T-helper 1 cell (primary cell): Measurements from ENCODE around the gene ANO1.

Source experiments
- DNase-seq, 5 donors: peaks; one replicate each; pipeline ENCODE4 v3.0.0-alpha.2; 2012 to 2020

Gene ANO1

DNA sequence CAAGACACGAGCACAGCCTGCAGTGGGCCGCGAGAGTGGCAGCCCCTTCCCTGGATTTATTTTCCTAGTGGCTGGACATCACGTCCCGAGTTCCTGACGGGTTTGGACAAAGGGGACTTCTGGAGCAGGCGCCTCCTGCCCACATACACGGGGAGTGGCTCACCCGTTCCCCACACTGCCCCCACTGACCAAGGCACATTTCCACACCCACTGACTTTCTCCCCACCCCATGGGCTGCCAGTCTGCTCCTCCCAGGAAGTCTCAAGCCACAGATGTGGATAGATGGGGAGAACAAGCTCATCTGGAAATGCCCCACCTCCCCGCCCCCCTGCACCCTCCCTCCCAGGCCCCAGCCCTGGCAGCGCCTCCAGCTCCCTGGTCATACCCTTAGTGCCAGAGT, 91.0 kb downstream of the ANO1 start:
- no peak for DNase-seq

DNA sequence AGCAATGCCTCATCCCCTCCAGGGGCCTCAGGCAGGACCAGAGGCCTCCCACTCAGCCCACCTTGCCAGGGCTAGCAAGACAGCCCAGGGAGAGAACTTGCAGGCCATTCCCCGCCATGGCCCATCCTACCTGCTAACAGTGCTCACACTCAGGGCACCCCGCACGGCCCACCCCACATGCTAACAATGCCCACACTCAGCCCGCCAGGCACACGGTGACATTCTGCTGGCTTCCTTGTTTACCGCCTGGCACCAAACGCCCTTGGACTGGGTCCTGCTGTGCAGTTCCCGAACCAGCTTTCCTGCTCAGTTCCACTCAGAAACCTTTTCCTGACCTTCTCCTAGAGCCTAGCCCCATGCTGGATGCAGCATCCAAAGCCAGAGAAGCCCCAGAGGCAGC, 91.5 kb downstream of the ANO1 start:
- no peak for DNase-seq

DNA sequence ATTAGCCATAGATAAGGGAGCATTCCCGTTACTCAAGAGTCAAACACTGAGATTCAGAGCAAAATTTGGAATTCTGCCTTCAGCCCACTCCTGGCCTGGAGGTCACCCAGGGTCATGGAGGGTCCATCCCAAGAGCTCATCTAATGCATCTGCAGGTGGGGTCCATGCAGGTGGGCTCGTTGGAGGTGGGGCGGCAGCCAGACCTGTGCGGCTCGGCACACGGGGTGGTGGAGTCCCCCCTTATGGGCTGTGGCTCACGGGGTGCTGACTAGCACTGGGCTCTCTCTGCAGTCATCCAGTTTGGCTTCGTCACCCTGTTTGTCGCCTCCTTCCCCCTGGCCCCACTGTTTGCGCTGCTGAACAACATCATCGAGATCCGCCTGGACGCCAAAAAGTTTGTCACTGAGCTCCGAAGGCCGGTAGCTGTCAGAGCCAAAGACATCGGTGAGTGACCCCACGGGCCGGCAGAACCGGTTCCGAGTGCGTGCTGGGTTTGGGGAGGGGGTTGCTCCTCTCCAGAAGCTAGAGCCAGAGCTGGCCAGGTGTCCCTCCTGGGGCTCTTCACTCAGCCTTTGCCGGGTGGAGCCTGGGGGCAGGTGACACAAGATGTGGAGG, 92.6 kb downstream of the ANO1 start:
- no peak for DNase-seq

DNA sequence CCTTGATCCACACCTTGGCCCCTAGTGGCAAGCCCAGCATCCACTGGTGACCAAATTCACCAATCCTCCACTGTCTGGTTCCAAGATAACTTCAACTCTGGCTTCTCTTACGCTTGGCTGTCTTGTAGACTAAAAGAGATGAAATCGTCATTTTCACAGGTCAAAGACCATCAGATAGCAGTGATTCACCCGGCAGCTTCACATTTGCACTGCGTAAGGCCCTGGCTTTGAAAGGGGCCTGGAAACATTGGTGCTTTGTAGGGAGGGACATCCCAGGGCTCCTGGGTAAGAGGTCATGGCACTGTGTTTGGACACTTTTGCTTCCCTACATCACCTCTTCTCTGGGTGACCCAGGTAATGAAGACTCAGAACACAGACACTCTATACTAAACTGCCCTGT, 94.9 kb downstream of the ANO1 start:
- DNase-seq = no peak

DNA sequence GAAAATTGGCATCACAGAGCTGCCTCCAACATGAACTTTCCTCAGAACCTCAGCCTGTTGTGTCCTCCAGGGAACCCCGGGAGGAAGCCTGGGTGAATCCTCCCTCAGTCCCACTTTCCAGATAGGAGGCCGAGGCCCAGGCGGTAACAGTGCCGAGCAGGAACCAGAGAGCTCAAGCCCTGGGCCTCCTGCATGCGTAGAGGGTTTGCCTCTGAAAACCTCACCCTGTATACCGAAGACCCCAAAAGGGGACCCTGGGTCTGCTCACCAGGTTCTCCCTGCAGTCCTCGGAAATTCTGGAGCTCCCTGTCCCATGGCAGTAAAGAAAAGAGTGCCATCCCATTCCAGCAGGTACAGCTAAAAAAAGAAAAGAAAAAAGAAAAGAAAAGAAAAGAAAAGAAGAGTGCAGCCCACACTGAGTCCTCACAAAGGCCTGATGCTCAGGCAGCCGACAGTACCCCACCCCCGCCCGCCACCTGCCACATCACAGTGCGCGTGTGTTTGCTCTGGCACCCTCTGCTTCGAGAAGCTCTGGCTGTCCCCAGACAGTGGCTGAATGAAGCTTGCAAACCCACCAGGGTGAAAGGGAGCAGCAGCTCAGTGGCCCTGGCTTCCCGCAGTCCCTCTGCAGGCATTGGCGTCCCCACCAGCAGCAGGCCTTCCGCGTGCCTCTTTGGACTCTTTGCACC, 96.6 kb downstream of the ANO1 start:
- no peak for DNase-seq

DNA sequence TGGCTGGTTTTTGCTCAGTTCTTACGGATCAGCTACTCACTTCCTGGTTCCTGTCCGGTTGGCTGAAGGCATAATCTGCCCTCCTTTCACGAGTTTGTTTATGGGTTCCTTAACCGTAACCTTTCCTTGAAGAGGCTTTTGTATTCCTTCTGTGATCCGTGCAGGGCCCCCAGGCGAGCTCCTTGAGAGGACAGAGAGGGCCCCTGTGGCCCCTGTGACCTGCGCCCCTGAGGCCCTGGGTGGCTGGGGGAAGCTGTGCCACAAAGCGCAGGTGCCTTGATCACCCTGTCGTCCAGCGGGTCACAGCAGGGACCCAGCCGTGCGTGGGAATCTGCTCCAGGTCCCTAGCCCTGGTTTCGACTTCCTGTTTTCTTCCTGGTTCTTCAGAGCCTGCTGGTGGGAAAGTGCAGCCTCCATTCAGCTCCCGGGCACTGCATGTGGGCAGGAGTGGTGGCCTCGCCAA, 97.2 kb downstream of the ANO1 start:
- DNase-seq = no peak

DNA sequence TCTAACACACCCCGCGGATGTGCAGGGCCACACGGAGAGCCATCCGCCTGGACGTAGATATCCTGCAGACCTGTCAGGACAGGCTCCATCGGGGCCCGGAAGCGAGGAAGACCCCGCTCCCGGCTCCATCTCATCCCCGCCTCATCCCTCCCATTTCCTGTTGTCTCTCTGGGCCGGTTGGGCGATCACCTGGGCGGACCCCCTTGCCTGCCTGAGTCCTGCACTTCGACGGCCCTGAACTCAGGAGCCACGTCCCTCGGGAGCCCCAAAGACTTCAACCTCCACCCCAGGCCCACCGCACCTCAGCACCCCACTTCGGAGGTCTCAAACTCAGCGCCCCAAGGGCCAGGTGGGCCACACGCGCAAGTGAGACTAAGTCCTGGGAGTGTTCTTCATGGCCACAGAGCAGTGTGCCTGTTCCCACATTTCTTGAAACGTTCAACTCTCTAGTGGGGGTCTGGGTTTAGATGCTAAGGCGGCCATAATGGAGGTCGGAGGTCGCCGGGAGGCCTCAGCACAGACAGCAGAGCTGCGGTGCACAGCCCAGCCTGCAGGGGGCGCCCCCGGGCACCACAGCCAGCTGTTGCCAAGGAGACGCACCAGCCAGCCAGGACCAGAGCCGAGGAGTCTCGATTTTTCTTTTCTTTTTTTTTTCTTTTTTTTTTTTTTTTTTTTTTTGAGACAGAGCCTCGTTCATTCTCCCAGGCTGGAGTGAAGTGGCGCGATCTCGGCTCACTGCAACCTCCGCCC, 99.0 kb downstream of the ANO1 start:
- peak in 4 of 5 donors; percentile 33 to 53 (median 47) for DNase-seq

DNA sequence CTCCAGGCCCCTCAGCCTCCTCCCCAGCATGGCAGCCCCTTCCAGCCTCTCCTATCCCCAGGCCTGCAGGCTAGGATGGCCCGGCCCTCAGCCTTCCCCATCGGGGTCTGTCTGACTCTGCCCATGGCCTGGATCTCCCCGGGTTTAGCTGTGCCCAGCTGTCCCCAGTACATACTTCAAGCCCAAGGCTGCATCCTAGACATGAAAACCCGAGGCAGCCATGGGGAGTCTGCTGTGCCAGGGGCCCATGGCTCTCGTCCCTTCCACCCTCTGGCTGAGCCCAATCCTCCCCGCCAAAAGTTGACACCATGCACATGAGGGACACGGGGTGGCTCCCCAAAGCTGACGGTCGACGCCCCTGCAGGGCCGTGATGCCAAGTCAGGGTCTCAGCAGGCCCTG, 102.8 kb downstream of the ANO1 start:
- no peak for DNase-seq

DNA sequence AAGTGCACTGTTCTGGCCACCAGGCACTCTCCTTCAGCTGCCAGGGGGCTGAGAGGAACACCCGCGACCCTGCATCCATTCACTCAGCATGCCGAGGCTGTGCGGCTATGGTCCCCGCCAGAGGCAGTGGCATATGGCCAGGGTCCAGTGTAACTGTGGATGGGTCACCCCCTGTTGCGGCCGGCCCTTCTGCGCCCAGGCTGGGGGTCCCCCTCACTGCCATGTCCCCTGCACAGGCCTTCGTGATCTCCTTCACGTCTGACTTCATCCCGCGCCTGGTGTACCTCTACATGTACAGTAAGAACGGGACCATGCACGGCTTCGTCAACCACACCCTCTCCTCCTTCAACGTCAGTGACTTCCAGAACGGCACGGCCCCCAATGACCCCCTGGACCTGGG, 104.1 kb downstream of the ANO1 start:
- no peak for DNase-seq

DNA sequence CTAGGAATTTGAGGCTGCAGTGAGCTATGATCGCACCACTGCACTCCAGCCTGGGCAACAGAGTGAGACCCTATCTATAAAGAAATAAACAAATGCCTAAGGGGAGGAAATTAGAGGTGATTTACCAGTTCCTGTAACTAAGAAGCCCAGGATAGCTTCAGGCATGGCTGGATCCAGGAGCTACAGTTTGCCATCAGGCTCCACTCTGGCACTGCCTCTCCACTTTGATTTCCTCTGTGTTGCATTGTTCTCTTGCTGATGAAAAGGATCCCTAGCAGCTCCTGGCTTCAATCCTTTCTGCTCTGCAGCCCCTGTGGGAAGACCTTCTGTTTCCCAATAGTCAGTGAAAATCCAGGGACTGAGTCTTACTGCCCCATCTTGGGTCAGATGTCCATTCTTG, 104.9 kb downstream of the ANO1 start:
- DNase-seq = no peak

DNA sequence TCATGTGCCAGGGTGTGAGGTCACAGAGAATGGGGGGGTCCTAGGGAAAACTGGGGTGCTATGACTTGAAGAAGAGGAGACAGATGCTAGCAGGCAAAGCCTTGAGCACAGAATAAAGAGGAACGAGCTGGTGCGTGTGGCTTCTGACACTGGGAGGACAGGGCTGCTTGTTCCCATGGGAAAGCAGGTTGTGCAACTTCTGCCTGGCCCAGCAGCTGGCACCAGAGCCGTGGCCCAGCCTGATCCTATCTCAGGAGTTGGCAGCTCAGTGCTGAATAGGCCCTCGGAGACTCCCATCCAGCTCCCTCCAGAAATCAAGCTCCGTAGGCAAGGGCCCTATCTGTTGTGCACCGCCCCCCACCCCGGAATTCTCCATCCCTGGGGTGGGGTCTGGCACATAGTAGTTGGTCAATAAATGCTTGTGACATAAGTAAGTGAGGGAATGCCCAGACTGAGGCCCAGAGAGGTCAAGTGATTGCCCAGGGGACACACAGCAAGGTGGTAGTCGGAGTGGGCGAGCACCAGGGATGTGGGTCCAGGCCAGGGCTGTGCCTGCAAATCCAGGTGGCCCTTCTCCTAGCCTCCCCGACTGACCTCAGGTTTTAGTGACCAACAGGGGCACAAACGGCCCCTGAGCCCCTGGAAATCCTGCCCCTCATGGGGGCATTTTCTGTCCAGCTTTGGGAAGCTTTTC, 105.5 kb downstream of the ANO1 start:
- no peak for DNase-seq

DNA sequence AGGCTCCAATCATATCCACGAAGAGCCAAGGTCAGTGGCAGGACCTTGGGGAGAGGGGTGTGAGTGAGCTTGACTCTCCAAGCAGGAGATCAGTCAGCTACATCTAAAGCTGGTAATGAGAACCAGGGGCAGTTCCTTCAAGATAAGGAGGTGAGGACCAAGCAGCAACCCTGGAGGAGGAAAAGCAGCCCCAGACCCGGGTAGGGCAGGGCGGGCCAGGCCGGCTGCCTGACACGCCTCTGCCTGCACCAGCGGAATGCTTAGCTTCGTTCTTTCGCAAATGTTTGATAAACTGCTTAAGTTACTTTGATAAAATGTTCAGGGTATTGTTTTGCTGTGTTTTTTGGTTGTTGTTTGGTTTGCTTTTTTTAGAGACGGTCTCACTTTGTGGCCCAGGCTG, 106.3 kb downstream of the ANO1 start:
- no peak for DNase-seq

DNA sequence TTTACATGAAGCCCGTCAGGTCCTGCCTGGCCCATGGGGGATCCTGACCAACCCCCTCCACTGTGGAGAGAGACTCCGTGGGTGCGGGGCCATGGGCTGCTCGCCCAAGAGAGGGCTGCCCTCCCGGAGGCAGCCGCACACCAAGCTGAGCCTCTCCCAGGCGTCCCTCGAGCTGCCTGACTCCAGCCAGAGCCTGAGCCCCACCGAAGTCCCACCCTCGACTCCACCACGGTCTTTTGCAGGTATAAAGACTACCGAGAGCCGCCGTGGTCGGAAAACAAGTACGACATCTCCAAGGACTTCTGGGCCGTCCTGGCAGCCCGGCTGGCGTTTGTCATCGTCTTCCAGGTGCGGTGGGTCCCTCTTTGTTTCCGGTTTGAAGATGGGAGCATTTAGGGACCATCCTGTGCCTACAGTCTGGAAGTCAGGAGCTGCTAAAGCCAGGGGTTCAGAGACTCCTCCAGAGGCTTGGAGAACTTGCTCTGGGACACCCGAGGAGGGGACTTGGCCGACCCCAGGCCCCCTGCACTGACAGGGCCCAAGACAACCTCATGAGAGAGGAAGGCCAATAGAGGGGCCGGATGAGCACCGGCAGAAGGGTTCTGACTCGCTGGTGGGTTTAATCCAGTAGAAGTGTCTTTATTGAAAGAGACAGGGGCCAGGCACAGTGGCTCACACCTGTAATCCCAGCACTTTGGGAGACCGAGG, 107.4 kb downstream of the ANO1 start:
- DNase-seq = no peak

DNA sequence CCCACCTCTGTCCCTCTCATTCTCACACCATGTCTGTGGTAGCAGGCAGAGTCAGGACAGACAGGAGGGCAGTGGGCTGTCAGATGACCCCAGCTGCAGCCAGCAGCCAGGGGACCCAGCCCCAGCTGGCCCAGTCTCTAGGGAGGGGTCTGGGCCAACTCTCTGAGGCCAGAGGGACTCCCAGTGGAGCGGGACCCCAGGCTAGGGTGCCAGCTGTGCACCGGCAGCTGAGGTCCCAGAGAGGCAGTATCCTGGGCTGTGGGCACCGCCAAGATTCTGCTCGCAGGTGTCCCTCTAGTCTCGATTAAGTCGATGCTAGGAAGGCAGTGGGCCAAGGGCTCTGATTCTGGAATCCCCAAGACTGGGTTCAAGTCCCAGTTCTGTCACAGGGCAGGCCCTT, 108.3 kb downstream of the ANO1 start:
- DNase-seq = no peak

DNA sequence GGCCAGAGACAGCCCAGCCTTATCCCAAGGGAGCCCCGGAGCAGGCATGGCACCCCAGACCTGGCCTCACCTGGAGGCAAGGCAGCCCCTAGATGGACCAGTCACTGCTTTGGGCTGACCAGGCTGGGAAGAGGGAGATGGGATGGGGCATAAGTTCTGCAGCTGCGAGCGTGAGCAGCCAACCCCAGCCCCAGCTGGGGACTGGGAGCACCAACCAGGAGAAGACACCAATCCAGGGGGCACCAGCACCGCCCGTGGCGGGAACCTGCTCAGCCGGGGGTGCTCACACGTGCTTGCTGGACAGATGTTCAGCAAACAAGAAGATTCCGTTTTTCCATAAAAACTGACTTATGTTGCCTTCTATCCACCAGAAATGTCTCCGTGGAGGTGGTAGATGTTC, 108.8 kb downstream of the ANO1 start:
- DNase-seq = no peak

DNA sequence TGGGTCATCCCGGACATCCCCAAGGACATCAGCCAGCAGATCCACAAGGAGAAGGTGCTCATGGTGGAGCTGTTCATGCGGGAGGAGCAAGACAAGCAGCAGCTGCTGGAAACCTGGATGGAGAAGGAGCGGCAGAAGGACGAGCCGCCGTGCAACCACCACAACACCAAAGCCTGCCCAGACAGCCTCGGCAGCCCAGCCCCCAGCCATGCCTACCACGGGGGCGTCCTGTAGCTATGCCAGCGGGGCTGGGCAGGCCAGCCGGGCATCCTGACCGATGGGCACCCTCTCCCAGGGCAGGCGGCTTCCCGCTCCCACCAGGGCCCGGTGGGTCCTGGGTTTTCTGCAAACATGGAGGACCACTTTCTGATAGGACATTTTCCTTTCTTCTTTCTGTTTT, 109.7 kb downstream of the ANO1 start:
- no peak for DNase-seq

DNA sequence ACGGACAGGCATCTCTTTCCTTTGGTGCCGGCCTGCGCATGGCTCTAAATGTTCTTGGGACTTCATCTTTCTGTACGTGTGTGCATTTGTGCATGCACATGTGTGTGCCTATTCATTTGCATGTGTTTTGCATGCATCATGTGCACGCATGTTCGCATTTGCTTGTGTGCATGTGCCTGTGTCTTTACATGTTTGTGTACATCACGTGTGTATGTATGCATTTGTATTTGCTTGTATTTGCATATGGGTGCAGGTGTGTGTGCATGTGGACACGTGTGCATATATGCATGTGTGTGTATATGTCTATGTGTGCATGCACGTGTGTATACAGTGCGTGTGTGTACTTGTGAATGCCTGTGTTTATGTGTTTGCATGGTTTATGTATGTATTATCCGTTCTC, 111.5 kb downstream of the ANO1 start:
- DNase-seq = no peak

DNA sequence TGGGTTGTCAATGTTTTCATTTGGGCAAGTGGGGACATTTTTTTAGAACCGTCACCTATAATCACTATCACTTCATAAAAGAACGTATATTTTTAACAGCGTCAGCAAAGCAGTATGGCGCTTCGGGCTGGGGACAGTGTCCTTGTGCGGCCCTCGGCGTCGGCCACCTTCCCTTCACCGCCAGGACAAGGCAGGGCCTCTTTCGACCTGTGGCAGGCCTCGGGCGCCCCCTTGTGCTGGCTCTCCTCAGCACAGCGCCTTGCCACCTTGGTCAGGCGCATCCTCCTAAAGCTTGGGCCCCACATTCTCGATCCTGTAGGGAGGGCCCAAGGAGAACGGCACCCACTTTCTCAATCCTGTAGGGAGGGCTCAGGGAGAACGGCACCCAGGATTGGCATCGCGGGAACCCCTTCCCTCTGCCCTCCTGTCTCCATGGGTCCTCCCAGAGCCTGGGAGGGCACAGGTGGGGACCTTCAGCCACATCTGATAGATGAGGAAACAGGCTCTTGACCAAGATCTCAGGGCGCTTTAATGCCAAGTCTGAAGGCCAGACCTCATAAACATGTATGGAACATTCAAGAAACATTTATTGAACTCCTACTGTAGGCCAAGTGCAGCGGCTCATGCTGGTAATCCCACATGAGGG, 113.5 kb downstream of the ANO1 start:
- DNase-seq = peak in 3 of 5 donors; percentile 21 to 52 (median 23)

DNA sequence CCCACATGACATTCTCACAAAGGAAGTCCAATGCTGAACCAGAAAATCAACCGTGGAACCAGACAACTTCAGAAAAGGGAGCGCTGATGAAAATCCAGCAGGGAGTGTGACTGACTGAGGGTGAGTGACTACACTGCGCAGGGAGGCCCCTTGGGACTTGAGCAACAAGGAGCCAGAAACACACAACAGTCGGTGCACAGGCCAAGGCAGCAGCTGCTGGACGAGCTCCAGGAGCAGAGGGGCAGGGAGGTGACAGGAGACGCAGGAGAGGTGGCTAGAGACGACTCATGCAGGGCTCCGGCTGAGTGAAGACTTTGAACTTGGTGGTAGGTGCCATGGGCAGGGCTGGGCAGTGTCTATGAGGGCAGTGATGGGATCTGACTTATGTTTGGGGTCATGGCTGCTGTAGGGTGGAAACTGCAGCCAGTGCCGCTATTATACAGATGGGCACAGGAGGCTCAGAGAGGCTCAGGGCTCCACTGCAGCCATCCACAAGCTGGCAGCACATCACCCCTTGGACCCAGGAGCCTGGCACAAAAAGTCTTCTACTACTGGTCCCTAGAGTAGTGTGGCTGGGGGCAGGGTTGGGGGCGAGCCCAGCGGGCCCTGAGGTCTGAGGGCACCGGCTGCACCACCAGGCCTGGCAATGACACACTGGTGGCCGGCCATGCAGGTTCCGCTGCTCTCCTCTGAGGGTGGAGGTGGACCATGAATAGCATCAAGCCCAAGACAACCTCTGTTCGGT, 114.7 kb downstream of the ANO1 start:
- no peak for DNase-seq

DNA sequence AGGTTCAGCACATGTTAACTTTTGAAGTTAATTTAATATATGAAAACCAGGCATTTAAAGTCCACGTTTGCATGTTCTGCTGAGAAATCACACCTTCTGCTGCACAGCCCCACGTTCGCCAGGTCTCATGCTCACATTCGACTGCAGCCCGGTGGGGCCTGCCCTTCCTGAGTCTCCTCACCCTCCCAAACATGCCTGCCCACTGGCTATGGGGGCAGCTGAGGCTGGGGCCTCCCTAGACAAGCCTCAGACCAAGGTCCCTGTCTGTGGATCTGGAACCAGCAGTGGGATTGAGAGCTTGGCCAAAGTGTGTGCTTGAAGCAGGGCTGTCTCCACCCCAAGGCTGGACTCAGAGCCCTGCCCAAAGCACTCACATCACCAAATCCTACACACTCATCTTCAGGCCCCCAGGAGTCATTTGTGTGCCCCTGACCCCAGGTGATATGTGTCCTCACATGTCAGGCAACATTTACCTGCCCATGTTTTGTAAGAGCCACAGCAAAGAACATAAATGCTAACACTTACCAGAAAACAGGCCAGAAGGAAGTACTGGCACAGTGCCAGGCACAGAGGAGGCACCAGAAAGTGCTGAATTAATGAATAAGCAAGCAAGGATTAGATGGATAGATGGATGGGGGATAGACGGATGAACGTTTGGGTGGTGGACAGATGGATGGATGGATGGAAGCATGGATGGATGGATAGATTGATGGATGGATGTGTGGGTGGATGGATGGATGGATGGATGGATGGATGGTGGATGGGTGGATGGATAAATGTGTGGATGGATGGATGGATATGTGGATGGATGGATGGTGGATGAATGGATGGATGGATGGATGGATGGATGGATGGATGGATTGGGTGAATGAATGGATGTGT, 115.5 kb downstream of the ANO1 start:
- no peak for DNase-seq
